ENCODE measurements around the gene DLG2.

DNA sequence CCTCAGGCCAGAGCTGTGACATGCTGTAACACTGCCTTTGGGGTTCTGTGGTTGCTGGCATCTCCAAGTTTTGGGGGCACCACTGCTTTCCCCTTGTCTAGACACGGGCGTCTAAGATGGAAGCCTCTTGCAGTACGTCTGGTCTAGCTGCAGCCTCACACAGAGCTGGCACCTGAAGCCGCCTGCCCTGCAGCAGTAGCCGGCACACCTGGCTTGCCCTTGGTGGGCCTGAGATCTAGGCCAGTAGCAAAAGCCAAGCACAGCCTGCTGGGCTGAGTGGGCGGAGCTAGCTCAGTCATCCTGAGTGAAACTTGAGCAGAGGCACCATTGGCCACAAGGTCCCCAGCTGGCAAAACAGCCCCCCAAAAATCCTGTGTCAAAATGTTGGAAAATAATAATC, 154.2 kb downstream of the DLG2 start:
- TF ChIP-seq EGR1 (IDR thresholded peaks at IDR 0.05) (no peak), MAX (IDR thresholded peaks at IDR 0.05) (no peak), EP300 (IDR thresholded peaks at IDR 0.05; ENCODE audit: borderline replicate concordance) (no peak), TEAD4 (IDR thresholded peaks at IDR 0.05) (no peak), REST (IDR thresholded peaks at IDR 0.05; ENCODE audit: low read depth) (no peak), RAD21 (IDR thresholded peaks at IDR 0.05; ENCODE audit: low read depth) (no peak), YY1 (IDR thresholded peaks at IDR 0.05; ENCODE audit: low read depth) (no peak), TCF12 (IDR thresholded peaks at IDR 0.05; ENCODE audit: low read depth) (no peak)
- TF ChIP-seq, protein P1, sequence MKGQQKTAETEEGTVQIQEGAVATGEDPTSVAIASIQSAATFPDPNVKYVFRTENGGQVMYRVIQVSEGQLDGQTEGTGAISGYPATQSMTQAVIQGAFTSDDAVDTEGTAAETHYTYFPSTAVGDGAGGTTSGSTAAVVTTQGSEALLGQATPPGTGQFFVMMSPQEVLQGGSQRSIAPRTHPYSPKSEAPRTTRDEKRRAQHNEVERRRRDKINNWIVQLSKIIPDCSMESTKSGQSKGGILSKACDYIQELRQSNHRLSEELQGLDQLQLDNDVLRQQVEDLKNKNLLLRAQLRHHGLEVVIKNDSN (IDR thresholded peaks at IDR 0.05) = no peak
